GM18502 (cell line): ENCODE data around the gene SCRG1.

Source experiments
- ATAC-seq: cut with Tn5 transposase; IDR thresholded peaks from one replicate; pipeline ENCODE4 v1.9.1; 2021; ENCODE audit warnings: mild to moderate bottlenecking; ENCODE audit not compliant: unreplicated experiment, poor library complexity

The SCRG1 gene

GRCh38 chr4:173413036-173413435 lies 14.1 kb upstream of the SCRG1 start:
- no peak for ATAC-seq

- no peak for ATAC-seq
Observed at GRCh38 chr4:173411106-173411693, 12.3 kb upstream of the SCRG1 start.

- no peak for ATAC-seq
Observed at GRCh38 chr4:173410079-173410478, 11.2 kb upstream of the SCRG1 start.

GRCh38 chr4:173405840-173406606 lies 7.1 kb upstream of the SCRG1 start:
- ATAC-seq: peak; percentile 70

- ATAC-seq: no peak
Observed at GRCh38 chr4:173404296-173404865, 5.5 kb upstream of the SCRG1 start.

- ATAC-seq: no peak
Observed at GRCh38 chr4:173403051-173403450, 4.1 kb upstream of the SCRG1 start.

GRCh38 chr4:173401063-173401462 lies 2.1 kb upstream of the SCRG1 start:
- ATAC-seq: no peak

GRCh38 chr4:173398220-173398619 lies 696 bp downstream of the SCRG1 start:
- ATAC-seq: no peak

- no peak for ATAC-seq
Observed at GRCh38 chr4:173397604-173398003, 1.3 kb downstream of the SCRG1 start.

GRCh38 chr4:173391701-173392100 lies 7.2 kb downstream of the SCRG1 start:
- ATAC-seq: no peak

GRCh38 chr4:173386751-173387150 lies 12.2 kb downstream of the SCRG1 start:
- no peak for ATAC-seq

- no peak for ATAC-seq
Observed at GRCh38 chr4:173382349-173382748, 16.6 kb downstream of the SCRG1 start.

- no peak for ATAC-seq
Observed at GRCh38 chr4:173381610-173382009, 17.3 kb downstream of the SCRG1 start.

- peak; percentile 72 for ATAC-seq
Observed at GRCh38 chr4:173380987-173381386, 17.9 kb downstream of the SCRG1 start.

GRCh38 chr4:173379929-173380328 lies 19.0 kb downstream of the SCRG1 start:
- ATAC-seq: no peak

- no peak for ATAC-seq
Observed at GRCh38 chr4:173374588-173374987, 24.3 kb downstream of the SCRG1 start.

GRCh38 chr4:173371292-173372192 lies 27.4 kb downstream of the SCRG1 start:
- peak; percentile 22 for ATAC-seq

- peak; percentile 70 for ATAC-seq
Observed at GRCh38 chr4:173370477-173371291, 28.2 kb downstream of the SCRG1 start, which contains the start of gene SAP30. TSS of gene SAP30 (plus strand) at chr4:173370954. CDS start at chr4:173371183, 229 bp downstream.

- peak; percentile 8 for ATAC-seq
Observed at GRCh38 chr4:173370130-173370476, 28.8 kb downstream of the SCRG1 start.

- no peak for ATAC-seq
Observed at GRCh38 chr4:173367946-173368345, 31.0 kb downstream of the SCRG1 start.
